ENCODE data around the gene HOXA9.
A peak's percentile ranks its signal among the peaks of the same experiment; 100 is the strongest.

HOXA9 gene

GRCh38 chr7:27175626-27176523 is 10.5 kb upstream of the HOXA9 start:
- no peak for DNase-seq

GRCh38 chr7:27174874-27175625 is 9.7 kb upstream of the HOXA9 start:
- no peak for DNase-seq

GRCh38 chr7:27173956-27174873 is 8.9 kb upstream of the HOXA9 start, which contains the start of gene HOXA10:
HOXA10 (minus strand) TSS chr7:27174320; CDS start chr7:27174306, 14 bp downstream.
- DNase-seq, result no peak

- DNase-seq, result peak; percentile 63
These were observed 8.2 kb upstream of the HOXA9 start for GRCh38 chr7:27173511-27173955.

GRCh38 chr7:27172823-27173510 is 7.6 kb upstream of the HOXA9 start:
- no peak for DNase-seq

- DNase-seq, result no peak
These were observed 7.0 kb upstream of the HOXA9 start for GRCh38 chr7:27172315-27172774.

GRCh38 chr7:27171637-27172314 is 6.4 kb upstream of the HOXA9 start:
- no peak for DNase-seq

GRCh38 chr7:27171325-27171636 is 5.9 kb upstream of the HOXA9 start:
- DNase-seq, result no peak

GRCh38 chr7:27170426-27171324 is 5.3 kb upstream of the HOXA9 start:
- no peak for DNase-seq

- DNase-seq, result no peak
These were observed 4.5 kb upstream of the HOXA9 start for GRCh38 chr7:27169658-27170425.

GRCh38 chr7:27168265-27168947 is 3.1 kb upstream of the HOXA9 start:
- DNase-seq, result no peak

GRCh38 chr7:27167916-27168264 is 2.6 kb upstream of the HOXA9 start:
- DNase-seq, result no peak

GRCh38 chr7:27166531-27167505 is 1.5 kb upstream of the HOXA9 start:
- DNase-seq, result no peak

- no peak for DNase-seq
These were observed 726 bp upstream of the HOXA9 start for GRCh38 chr7:27165996-27166530.

- no peak for DNase-seq
These were observed 809 bp downstream of the HOXA9 start for GRCh38 chr7:27164367-27165088.

- DNase-seq, result no peak
These were observed 1.3 kb downstream of the HOXA9 start for GRCh38 chr7:27164045-27164366.
